GM18907 (cell line): ENCODE results near the gene ADAM30.
"Not testable (repeated sequence)": the region's sequence is repeated elsewhere in the genome, so short reads cannot be mapped to it uniquely, and the experiment has no call there.

Source experiments
- ATAC-seq: cut with Tn5 transposase; IDR thresholded peaks from one replicate; pipeline ENCODE4 v1.9.1; 2021; ENCODE audit warnings: mild to moderate bottlenecking, moderate library complexity; ENCODE audit not compliant: unreplicated experiment

The ADAM30 gene

DNA sequence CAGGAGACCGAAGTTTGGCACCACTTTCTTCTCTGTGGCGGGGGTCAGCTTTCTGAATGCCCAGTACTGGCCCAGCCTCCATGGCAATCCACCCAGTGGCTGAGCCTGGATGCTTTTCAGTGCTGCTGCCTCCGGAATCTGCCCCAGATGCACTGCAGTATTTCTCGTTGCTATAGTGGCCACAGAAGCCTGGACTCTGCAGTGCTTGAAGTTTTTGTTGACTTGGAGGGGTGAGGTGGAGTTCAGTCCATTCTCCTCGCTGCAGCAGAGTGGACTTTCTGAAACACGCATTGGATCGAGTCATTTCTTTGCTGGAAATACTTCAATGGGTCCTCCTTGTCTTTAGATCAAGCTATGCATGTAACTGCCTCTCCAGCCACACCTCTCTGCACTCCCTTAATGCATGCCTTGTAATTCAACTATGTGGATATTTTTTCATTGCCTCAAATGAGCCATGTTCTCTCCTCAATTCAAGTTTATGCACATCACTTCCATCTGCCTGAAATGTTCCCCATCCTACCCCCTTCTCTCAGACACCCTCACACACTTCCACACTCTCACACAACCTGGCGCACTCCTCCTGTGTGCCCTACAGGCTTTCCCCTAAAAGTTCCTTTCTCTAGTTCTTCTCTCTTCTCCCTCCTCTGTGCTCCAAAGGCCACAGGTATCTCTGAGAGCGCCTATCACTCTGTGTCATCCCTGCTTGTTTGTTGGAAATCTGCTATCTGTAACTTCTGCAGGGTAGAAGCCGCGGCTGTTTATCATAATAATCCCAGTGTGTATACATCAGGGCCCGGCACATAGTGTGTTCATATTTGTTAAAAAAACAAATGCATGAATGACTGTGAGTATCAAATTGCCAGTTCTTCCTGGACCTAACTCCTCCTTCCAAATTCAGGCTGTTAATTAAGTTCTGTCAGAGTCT lies 16.5 kb downstream of the ADAM30 start:
- ATAC-seq = no peak

DNA sequence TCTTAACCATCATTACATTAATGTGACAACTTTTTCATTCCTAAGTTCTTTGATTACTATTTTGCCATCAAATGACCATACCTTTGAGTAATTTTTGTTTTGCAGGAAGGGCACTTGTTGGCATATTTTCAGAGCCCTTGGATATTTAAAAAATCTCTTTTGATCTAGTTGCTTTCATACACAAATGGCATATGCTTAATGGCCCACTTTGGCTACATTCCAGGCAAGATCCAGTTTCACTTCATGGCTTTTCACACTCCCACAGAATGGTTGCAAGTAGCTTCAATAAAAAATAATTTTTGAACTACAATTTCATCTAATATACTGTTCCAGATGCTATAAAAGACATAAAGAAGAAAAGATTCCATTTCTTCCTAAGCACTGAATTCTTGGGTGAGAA lies 18.1 kb downstream of the ADAM30 start:
- no peak for ATAC-seq

DNA sequence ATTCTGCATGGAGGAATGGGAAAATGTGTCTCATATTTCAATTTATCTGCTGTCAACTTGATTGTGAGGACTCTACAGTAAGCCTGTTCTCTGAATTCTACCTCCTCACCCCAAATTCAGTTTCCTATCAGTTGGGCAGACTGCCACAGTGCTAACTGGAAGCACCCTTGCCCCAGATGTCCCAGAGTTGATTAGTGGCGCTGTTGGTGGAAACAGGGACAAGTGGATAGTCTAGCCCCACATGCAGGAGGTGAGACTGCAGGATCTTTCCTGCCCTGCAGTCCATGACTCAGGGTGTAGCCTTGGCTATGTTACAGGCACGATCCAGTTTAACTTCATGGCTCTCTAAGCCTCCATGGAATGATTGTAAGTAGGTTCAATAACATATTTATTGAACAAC lies 22.1 kb downstream of the ADAM30 start:
- ATAC-seq = no peak

DNA sequence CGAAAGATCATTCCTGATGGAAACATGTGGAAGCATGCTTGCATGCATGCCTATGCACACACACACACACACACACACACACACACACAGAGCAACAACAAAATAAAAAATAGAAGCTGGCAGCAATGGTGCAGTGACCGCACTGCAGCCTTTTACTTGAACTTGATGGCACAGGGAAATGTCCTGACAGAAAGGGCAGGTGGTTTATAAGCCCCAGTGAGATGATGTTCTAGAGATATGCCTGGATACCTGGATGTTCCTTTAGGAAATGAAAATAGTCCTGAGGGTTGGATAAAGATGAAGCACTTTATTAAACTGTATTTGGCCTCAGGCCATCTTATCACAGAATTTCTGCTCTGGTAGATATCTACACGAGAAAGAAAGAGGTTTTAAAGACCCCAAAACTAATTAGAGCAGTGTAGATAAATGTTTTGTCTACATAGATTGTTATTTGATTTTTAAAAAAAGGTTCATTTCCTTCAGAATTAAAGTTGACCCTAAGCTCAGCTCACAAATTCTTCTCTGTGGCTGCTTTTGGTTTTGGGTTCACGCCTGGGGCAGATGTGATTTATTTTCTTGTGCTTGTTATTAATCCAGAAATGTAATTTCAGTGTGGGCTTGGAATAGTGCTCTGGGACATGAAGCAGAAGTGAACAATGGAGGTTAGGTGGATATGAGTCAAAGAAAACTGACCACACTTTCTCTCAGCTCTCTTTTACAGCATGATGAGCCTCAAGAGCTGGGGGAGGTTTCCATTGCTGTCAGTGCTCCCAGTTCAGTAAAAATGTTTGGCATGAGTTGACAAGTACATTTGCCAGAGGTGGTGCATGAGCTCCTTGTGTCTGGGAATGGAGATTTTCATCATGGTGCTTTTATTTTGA lies 22.9 kb downstream of the ADAM30 start:
- no peak for ATAC-seq

DNA sequence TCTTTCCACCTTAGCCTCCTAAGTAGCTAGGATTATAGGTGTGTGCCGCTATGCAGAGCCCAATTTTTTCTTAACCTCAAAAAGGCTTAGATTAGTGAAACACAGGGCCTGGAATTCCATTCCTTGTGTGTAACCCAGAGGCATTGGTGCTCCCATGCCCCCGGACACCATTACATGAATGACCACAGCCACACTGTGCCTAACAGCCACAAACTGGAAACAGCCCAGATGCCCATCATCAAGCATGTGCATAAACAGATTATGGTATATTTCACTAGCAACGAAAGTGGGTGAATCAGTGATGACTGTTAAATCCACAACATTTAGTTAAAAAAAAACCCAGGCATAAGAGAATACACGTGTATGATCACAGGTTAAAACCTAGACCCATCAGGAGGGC lies 24.4 kb downstream of the ADAM30 start:
- no peak for ATAC-seq

DNA sequence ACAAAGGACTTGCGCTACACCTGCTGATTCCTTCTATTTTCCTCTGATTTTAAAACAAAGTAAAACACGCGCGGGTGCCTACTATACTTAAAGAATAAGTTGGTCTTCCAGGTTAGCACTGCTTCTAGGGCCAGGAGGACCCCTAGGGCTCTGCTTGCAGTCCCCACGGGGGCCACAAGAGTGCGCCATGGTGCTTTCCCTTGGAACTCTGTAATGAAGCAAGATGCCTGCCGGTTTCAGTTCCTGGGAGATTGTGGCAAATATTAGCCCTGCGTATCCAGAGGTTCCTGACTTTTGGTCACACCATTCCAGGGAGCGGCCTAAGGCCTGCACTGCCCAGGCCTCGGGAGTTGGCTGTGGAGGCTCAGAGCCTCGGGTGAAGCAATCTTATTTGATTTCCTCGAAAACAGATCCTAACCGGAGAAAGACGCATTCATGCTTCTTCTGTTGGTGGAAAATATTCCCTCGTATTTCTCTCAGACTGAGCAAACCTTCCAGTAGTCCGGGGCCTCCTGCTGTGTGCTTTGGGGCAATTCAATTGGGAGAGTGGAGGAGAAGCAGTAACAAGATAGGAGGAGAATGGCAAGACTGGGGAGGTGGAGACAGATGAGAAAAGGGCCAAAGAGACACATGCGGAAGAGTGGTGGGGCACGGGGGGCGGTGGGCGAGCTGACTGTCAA lies 25.3 kb downstream of the ADAM30 start:
- ATAC-seq = peak; percentile 63

DNA sequence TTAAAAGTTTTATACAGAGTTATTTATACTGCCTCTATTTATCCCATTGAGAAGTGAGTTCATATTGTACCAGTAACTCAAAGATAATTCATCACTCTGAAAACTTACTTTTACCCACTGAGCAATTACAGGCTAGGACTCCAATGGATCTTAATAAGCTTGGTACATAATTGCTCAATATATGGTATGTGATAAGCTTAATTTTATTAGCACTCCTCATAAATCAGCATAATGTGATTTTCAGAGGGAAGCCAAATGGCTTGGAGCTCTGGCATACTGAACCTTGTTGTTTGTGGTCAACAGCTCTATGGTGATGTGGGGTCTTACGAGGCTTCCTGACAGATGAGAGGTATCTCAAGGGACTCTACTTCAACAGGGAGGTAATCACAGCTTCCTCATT lies 26.3 kb downstream of the ADAM30 start:
- no peak for ATAC-seq

DNA sequence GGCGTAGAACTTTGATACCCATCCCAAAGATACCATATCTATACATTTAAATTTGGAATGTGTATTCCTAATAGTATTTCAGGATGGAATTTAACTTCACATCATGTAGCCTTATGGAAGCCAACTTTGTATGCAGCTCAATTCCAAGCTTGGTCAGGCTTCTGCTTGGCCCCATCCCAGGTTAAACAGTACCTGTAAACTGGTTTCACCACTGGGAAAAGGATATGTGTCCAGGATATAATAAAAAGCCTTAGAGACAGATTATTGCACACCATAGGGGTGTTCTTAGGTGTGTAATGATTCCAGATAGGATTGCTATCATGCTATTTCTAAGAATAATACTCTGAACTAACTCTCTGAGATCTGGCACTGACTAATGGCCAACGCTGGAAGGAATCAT lies 28.1 kb downstream of the ADAM30 start:
- ATAC-seq = no peak

DNA sequence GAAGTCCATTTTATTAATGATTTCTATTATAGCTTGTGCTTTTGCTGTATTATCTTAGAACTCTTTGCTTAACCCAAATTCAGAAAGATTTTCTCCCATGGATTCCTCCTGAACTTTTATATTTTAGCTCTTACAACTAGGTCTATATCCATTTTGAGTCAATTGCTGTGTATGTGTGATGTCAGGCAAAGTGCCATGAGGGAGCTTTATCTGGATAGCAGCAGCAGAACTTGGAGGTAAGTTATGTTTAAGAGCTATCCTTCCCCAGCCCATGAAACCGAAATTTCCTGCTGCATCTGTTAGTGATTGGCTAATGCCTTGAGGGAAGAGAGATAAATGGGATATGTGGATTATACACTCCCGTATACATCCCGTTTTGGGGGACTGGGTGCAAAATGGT lies 29.9 kb downstream of the ADAM30 start:
- no peak for ATAC-seq

DNA sequence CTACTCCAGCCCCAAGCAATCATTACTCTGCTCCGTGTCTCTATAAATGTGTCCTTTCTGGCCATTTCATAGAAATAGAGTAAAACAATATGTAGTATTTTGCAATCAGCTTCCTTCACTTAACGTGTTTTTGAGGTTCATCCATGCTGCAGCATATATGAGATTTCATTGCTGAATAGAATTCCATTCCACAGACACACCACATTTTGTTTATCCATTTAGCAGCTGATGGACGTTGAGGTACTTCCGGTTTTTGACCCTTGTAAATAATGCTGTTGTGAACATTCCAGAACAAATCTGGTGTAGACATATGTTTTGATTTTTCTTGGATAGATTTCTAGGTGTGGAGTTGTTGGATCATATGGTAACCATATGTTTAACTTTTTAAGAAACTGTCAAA lies 30.7 kb downstream of the ADAM30 start:
- no peak for ATAC-seq

DNA sequence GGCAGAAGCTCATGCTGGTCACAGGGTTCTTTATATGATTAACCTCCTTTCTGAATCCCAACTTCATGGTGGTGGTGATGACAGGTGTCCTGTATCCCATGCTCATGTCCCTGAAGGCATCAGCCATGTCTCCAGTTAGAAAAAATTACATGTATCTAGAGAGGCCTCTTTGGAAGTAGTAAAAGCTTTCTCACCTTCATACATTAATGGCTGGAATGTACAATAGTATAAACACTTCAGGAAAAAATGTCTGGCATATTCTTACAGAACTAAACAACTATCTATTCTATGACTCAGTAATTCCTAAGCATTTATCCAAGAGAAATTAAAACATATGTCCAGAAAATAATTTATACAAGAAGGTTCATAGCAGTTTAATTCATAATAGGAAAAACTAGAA lies 34.0 kb downstream of the ADAM30 start:
- ATAC-seq = no peak

DNA sequence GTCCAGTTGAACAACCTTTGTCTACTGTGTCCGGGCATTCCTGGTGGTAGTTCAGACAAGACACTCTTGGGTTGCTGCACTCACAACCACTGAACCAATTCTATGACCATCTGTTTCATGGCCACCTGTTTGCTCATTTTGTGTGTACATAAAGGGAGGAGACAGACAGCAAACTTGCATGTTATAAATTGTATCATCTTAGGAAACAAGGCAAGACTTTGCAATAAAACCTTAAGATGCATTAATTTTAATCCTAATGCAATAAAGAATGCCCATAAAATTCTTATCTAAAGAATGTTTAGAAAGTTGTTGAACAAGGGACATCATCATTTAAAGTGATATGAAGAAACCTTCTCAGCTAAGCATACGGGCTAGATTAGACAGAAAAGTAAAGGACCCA lies 34.8 kb downstream of the ADAM30 start:
- no peak for ATAC-seq

DNA sequence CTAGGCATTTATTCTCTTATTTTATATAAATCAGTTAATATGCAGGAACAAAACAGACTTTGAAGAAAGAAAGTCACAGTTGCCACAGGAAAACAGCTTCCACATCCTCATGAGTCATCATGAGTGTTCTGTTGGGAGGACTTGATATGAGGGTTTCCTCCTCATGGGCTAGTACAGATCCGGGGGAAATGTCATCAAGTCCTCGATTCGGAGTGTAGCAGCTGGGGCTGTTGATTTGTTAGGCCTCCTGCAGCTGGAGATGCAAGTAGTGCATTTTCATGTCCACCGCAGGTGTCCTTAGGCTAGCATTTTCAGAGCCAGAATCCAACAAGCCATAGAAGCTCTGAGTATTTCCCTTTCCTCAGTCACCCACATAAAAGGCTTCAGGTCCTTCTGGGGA lies 36.7 kb downstream of the ADAM30 start:
- no peak for ATAC-seq

DNA sequence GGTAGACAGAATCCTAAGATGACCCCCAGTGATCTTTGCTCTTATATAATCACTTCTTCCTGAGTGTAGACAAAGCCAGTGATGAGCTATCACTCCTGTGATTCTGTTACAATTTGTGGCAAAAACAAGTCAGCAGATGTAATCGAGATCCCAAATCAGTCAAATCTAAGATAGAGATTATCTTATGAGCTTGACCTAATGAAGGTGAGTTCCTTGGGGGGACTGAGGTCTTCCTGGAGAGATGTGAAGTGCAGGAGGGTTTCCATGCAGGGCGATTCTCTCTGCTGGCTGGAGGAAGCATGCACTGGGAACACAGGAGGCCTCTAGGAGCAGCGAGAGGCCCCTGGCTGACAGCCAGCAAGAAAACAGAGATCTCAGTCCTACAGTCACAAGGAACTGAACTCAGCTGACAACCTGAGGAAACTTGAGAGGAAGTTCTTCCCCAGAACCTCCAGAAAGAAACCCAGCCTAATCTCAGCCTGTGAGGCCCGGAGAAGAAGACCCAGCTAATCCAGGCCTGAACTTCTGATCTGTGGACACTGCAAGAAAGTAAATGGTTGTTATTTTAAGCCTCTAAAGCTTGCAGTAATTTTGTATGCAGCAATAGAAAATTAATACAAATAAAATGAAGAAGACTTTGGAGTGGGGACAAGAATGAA lies 37.6 kb downstream of the ADAM30 start:
- ATAC-seq = not testable (repeated sequence)

DNA sequence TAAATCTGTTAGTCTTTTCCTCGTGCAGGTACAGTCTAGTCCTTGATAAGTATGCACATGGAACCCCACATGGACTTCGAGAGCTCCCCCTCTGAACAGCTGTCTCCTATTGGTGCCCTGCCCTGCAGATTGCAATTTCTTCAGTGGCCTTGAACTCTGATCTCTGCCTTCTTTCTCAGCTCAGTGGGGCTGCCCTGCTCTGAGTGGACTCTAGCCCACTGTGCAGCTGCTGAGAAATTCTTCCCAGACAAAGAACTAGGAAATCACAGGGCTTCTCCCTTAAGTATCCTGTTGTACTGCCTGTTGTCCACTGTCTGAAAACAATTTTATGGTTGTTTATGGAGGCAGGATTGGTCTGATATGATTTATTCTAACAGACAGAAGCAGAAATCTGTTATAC lies 38.2 kb downstream of the ADAM30 start:
- no peak for ATAC-seq

DNA sequence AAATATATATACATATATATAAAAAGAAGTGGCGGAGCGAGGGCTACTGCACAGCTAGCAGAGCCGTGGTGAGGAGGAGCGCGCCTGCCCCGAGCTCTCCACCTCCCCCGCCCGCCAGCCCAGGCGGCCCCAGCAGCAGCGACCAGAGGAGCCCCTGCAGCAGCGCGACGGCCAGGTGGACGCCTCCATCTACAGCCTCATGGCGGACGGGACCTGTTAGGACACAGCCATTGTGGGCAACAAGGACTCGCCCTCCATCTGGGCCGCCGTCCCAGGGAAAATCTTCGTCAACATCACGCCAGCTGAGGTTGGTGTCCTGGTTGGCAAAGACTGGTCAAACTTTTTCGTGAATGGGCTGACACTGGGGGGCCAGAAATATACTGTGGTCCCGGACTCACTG lies 43.2 kb downstream of the ADAM30 start:
- ATAC-seq = no peak

DNA sequence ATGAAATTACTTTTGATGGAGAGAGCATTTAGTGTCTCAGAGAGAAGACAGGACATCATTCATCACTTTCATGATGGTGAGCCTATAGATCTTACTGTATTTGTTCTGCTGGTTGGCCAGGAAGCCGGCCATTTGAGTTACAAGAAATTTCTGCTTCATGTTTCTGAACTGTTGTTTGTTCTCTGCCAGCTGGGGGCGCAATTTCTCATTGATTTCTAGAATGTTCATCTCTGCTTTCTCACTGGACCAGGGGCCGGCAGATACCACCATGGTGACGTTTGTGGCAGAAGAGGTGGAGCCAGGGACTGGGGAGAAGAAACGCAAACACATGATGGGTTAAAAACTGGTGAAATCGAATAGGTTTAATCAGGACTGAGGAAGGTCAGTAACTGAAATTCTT lies 52.1 kb downstream of the ADAM30 start:
- not testable (repeated sequence) for ATAC-seq
